WERI-Rb-1 (cell line): Measurements from ENCODE around the gene GFOD1.

Experiments used
- DNase-seq: peaks from one replicate; pipeline ENCODE4 v3.0.0-alpha.2; 2020
- H3K27ac ChIP-seq: fragments of 250-450 bp; sonication (Bioruptor Pico); 2 replicates; pipeline ENCODE4 v1.5.1; 2020; ENCODE audit warnings: mild to moderate bottlenecking, moderate library complexity
- H3K27me3 ChIP-seq: fragments of 250-450 bp; sonication (Bioruptor Pico); 2 replicates; pipeline ENCODE4 v1.5.1; 2021; ENCODE audit warnings: mild to moderate bottlenecking, low read depth, moderate library complexity; ENCODE audit not compliant: insufficient read depth, severe bottlenecking
- H3K36me3 ChIP-seq: fragments of 250-450 bp; sonication (Bioruptor Pico); 2 replicates; pipeline ENCODE4 v1.5.1; 2020; ENCODE audit warnings: mild to moderate bottlenecking, moderate library complexity
- H3K4me3 ChIP-seq: 2 replicates; pipeline ENCODE4 v1.5.1; 2011; ENCODE audit warnings: low read depth, mild to moderate bottlenecking, control low read depth, low read length
- H3K9me3 ChIP-seq: fragments of 250-450 bp; sonication (Bioruptor Pico); 2 replicates; pipeline ENCODE4 v1.5.1; 2021; ENCODE audit warnings: mild to moderate bottlenecking, moderate library complexity; ENCODE audit not compliant: severe bottlenecking
- TF ChIP-seq, protein P1 (sequence below): IDR thresholded peaks from 2 replicates; pipeline ENCODE4 v1.5.1; 2011; ENCODE audit warnings: low read depth, mild to moderate bottlenecking, control low read depth, inconsistent platforms, low read length

GFOD1 gene

DNA sequence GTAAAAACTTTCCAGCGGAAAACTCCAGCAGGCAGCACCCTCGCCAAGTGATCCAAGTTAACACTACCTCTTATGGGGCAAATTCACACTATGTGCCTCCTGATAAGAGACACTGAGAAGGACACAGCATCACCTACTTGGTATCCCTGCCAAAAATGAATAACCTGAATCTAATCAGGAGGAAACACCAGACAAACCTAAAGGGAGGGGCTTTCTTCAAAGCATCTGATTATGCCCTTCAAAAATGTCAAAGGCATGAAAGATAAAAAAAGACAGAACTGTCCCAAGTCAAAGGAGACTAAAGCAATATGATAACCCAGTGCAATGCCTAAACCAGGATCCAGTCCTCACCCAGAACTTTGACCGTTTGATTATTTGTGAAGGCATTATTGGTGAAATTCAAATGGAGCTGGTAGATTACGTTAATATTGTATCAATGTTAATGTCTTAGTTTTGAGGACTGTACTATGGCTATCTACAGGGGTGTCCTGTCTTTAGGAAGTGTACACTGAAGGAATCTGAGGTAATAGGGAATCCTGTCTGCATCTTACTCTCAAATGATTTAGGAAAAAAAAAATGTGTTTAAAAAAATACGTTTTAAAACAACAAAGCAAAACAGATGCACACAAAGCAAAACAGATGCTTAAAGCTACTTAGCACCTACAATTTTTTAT is 167.4 kb downstream of the GFOD1 start:
- no peak overlapping the region for H3K4me3 ChIP-seq
- peaks cover 84% of the 10 kb centered on the region for H3K36me3 ChIP-seq
- H3K27me3 ChIP-seq: no peaks in the 10 kb centered on the region
- no peak overlapping the region for H3K27ac ChIP-seq
- TF ChIP-seq, protein P1, sequence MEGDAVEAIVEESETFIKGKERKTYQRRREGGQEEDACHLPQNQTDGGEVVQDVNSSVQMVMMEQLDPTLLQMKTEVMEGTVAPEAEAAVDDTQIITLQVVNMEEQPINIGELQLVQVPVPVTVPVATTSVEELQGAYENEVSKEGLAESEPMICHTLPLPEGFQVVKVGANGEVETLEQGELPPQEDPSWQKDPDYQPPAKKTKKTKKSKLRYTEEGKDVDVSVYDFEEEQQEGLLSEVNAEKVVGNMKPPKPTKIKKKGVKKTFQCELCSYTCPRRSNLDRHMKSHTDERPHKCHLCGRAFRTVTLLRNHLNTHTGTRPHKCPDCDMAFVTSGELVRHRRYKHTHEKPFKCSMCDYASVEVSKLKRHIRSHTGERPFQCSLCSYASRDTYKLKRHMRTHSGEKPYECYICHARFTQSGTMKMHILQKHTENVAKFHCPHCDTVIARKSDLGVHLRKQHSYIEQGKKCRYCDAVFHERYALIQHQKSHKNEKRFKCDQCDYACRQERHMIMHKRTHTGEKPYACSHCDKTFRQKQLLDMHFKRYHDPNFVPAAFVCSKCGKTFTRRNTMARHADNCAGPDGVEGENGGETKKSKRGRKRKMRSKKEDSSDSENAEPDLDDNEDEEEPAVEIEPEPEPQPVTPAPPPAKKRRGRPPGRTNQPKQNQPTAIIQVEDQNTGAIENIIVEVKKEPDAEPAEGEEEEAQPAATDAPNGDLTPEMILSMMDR: no peak
- no peaks in the 10 kb centered on the region for H3K9me3 ChIP-seq
- DNase-seq: no peak

DNA sequence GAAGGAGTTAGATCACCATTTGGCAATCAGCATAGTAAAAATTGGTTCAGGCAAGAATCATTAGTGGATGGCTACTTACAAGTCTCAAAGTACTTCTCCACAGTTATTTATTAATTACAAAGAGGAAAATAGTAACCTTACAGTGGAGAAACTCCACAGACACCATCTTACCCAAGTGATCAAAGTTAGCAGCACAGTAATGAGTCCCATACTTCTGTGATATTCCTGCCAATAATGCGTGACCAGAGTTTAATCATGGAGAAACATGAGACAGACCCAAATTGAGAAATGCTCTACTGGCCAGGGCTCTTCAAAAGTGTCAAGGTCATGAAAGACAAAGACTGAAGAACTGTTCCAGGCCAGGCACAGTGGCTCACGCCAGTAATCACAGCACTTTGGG is 168.6 kb downstream of the GFOD1 start:
- no peak overlapping the region for H3K27ac ChIP-seq
- no peaks in the 10 kb centered on the region for H3K27me3 ChIP-seq
- no peak for DNase-seq
- H3K36me3 ChIP-seq: peaks cover 85% of the 10 kb centered on the region
- no peaks in the 10 kb centered on the region for H3K9me3 ChIP-seq
- TF ChIP-seq, protein P1: no peak
- no peak overlapping the region for H3K4me3 ChIP-seq

DNA sequence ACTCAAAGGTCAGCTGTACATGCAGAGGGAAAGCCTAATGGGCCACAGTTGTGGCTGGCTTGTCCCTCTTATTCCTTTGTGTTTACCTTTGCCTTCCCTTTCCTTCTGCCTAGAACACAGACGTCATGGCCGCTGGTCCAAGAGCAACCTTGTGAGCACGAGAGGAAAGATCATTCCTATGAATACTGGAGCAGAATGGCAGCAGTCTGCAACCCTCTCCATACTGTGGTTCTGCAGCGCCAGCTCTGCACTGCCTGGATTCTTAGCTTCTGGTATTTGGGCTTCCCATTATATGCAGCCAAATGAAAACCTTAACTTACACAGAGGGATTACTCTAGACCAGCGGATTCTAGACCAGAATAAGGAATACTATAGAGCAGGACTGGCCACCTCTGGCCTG is 171.5 kb downstream of the GFOD1 start:
- Histone ChIP-seq H3K4me3 (no peak overlapping the region), H3K27me3 (no peaks in the 10 kb centered on the region), H3K36me3 (peaks cover 85% of the 10 kb centered on the region), H3K9me3 (no peaks in the 10 kb centered on the region), H3K27ac (no peak overlapping the region)
- DNase-seq: no peak
- TF ChIP-seq, protein P1: no peak

DNA sequence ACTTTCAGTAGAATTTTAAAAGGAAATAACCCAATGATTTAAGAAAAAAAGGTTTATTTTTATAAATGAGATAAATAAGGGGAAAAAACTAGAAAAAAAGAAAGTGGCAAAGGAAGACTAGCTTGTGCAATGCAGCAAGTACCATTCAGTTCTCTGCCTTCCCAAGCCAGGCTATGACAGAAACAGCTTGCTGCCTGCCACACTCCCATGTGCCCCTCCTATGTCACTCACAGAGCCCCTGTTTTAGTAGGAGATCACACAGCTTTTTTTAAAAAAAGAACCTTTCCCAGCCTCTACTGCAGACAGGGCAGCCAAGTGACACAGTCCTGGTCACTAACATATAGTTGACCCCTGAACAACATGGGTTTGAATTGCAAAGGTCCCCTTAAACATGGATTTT is 172.6 kb downstream of the GFOD1 start:
- H3K36me3 ChIP-seq: peaks cover 75% of the 10 kb centered on the region
- no peaks in the 10 kb centered on the region for H3K27me3 ChIP-seq
- H3K27ac ChIP-seq: no peak overlapping the region
- H3K4me3 ChIP-seq: no peak overlapping the region
- no peak for DNase-seq
- TF ChIP-seq, protein P1: no peak
- H3K9me3 ChIP-seq: no peaks in the 10 kb centered on the region

DNA sequence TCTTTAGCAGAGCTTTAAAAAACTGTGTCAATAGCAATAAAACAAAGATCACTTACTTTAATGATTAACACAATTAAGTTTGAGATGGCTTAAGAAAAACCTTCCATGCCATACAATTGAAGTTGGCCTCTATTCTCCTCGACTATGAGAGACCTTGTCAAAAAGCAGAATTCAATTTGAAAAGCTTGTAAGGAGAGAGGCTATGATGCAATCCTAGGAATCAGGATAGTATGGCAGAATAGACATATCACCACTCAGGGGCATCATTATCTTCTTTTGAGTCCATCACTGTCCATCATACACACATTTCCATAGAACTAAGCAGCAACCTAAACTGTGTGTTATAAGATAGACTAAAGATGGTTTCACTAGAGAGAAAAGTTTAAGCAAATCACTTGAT is 176.2 kb downstream of the GFOD1 start:
- DNase-seq: no peak
- Histone ChIP-seq H3K4me3 (no peak overlapping the region), H3K9me3 (no peaks in the 10 kb centered on the region), H3K36me3 (peaks cover 68% of the 10 kb centered on the region), H3K27me3 (no peaks in the 10 kb centered on the region), H3K27ac (no peak overlapping the region)
- TF ChIP-seq, protein P1: no peak

DNA sequence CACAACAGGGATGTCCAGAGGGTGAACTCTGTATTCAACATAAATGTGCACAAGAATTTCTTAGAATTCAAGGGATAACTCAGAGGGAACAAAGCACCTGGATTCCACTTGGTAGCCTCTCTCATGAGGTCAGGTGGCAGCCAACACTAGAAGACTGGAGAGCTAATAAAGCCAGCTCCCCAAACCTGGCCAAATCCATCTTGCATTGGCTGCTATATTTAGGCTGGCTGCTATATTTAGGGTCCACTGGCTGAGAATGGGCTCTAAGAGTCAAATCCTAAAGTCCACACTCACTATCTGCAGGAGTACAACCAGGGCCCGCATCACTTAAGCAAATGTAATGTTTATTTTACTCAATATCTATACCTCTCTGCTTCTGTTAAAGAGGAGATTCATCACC is 179.1 kb downstream of the GFOD1 start:
- Histone ChIP-seq H3K27ac (no peak overlapping the region), H3K9me3 (no peaks in the 10 kb centered on the region), H3K4me3 (no peak overlapping the region), H3K27me3 (no peaks in the 10 kb centered on the region), H3K36me3 (peaks cover 61% of the 10 kb centered on the region)
- TF ChIP-seq, protein P1: no peak
- DNase-seq: no peak
